HG02981 (cell line): ENCODE results near the gene TM9SF1.

Source experiments
- ATAC-seq: cut with Tn5 transposase; IDR thresholded peaks from one replicate; pipeline ENCODE4 v1.9.1; 2021; ENCODE audit warnings: mild to moderate bottlenecking, moderate library complexity; ENCODE audit not compliant: unreplicated experiment

TM9SF1 gene

GRCh38 chr14:24197056-24197450 is 1.8 kb upstream of the TM9SF1 start:
- ATAC-seq: no peak

GRCh38 chr14:24196071-24197055 is 1.1 kb upstream of the TM9SF1 start:
- ATAC-seq: no peak

- no peak for ATAC-seq
Observed at GRCh38 chr14:24194873-24195185, 412 bp downstream of the TM9SF1 start.

GRCh38 chr14:24194186-24194872 is 912 bp downstream of the TM9SF1 start:
- ATAC-seq: no peak

- ATAC-seq: no peak
Observed at GRCh38 chr14:24192933-24193332, 2.3 kb downstream of the TM9SF1 start.

GRCh38 chr14:24190416-24190815 is 4.8 kb downstream of the TM9SF1 start:
- no peak for ATAC-seq

- no peak for ATAC-seq
Observed at GRCh38 chr14:24189460-24189859, 5.8 kb downstream of the TM9SF1 start.

GRCh38 chr14:24189059-24189375 is 6.2 kb downstream of the TM9SF1 start:
- no peak for ATAC-seq

GRCh38 chr14:24188251-24189058 is 6.8 kb downstream of the TM9SF1 start, which contains the start of gene IPO4:
TSS of gene IPO4 (minus strand) at chr14:24188816. CDS start at chr14:24188787, 29 bp downstream.
- peak; percentile 87 for ATAC-seq

GRCh38 chr14:24187539-24187915 is 7.7 kb downstream of the TM9SF1 start:
- ATAC-seq: no peak

- no peak for ATAC-seq
Observed at GRCh38 chr14:24186831-24187538, 8.3 kb downstream of the TM9SF1 start.

- ATAC-seq: no peak
Observed at GRCh38 chr14:24185741-24186140, 9.5 kb downstream of the TM9SF1 start.

GRCh38 chr14:24185026-24185425 is 10.2 kb downstream of the TM9SF1 start:
- ATAC-seq: no peak

GRCh38 chr14:24184104-24184970 is 10.9 kb downstream of the TM9SF1 start:
- no peak for ATAC-seq

GRCh38 chr14:24183014-24183481 is 12.2 kb downstream of the TM9SF1 start:
- no peak for ATAC-seq

- ATAC-seq: no peak
Observed at GRCh38 chr14:24182110-24182882, 12.9 kb downstream of the TM9SF1 start.

- ATAC-seq: no peak
Observed at GRCh38 chr14:24181371-24182077, 13.7 kb downstream of the TM9SF1 start.
